DOHH2 (cell line): ENCODE data around the gene WWOX.

Experiments used
- H3F3A ChIP-seq: fragments of 200-600 bp; sonication (generic), shearing (Covaris generic); 2 replicates; pipeline ENCODE4 v1.6.0; 2016; ENCODE audit warnings: antibody characterized with exemption, mild to moderate bottlenecking; ENCODE audit not compliant: control insufficient read depth, insufficient read depth
- H3K27ac ChIP-seq: fragments of 200-600 bp; sonication (generic); 2 replicates; pipeline ENCODE4 v1.5.1; 2014; ENCODE audit warnings: low read depth, mild to moderate bottlenecking, low read length, moderate library complexity
- H3K27me3 ChIP-seq: fragments of 200-600 bp; sonication (generic); 2 replicates; pipeline ENCODE4 v1.6.1; 2014; ENCODE audit warnings: mild to moderate bottlenecking, low read length, mixed read lengths; ENCODE audit not compliant: control insufficient read depth
- H3K36me3 ChIP-seq: fragments of 200-600 bp; sonication (generic); 2 replicates; pipeline ENCODE4 v1.6.1; 2014; ENCODE audit warnings: mild to moderate bottlenecking, low read length, moderate library complexity, mixed read lengths; ENCODE audit not compliant: control insufficient read depth
- H3K4me1 ChIP-seq: fragments of 200-600 bp; sonication (generic); 2 replicates; pipeline ENCODE4 v1.6.1; 2014; ENCODE audit warnings: mild to moderate bottlenecking, low read length, mixed read lengths; ENCODE audit not compliant: control insufficient read depth
- H3K4me2 ChIP-seq: fragments of 200-600 bp; sonication (generic); 2 replicates; pipeline ENCODE4 v1.6.0; 2014; ENCODE audit warnings: mild to moderate bottlenecking, low read length, moderate library complexity
- H3K4me3 ChIP-seq: fragments of 200-600 bp; sonication (generic); 2 replicates; pipeline ENCODE4 v1.5.1; 2014; ENCODE audit warnings: mild to moderate bottlenecking, low read length, mixed read lengths
- H3K79me2 ChIP-seq: fragments of 200-600 bp; sonication (generic); 2 replicates; pipeline ENCODE4 v1.6.1; 2014; ENCODE audit warnings: mild to moderate bottlenecking, low read length, mixed read lengths; ENCODE audit not compliant: control insufficient read depth
- H3K9me2 ChIP-seq: fragments of 200-600 bp; sonication (generic); replicated peaks from 2 replicates; pipeline ENCODE4 v1.6.1; 2014; ENCODE audit warnings: mild to moderate bottlenecking, low read length, mixed read lengths; ENCODE audit not compliant: control insufficient read depth
- H3K9me3 ChIP-seq: fragments of 200-600 bp; sonication (generic); 2 replicates; pipeline ENCODE4 v1.6.1; 2014; ENCODE audit warnings: antibody characterized with exemption, low read length, mixed read lengths; ENCODE audit not compliant: control insufficient read depth, insufficient read depth
- H4K20me1 ChIP-seq: fragments of 200-600 bp; sonication (generic); 2 replicates; pipeline ENCODE4 v1.6.0; 2014; ENCODE audit warnings: low read depth, mild to moderate bottlenecking, antibody characterized with exemption, low read length, moderate library complexity; ENCODE audit not compliant: control insufficient read depth, insufficient read depth
- CTCF ChIP-seq: fragments of 200-600 bp; sonication (generic); IDR thresholded peaks from one replicate; pipeline ENCODE4 v1.5.1; 2014; ENCODE audit warnings: antibody characterized with exemption, mild to moderate bottlenecking, low read depth, low read length; ENCODE audit not compliant: poor library complexity, severe bottlenecking
- EZH2phosphoT487 ChIP-seq: fragments of 200-600 bp; sonication (generic); IDR thresholded peaks from 2 replicates; pipeline ENCODE4 v1.6.1; 2017; ENCODE audit warnings: borderline replicate concordance, mild to moderate bottlenecking, antibody characterized with exemption, low read length, moderate library complexity, mixed read lengths

The WWOX gene

GRCh38 chr16:78962457-78962929 is 863.0 kb downstream of the WWOX start:
- Histone ChIP-seq H3K9me2 (no peaks in the 10 kb centered on the region), H3K9me3 (no peaks in the 10 kb centered on the region), H3K27me3 (no peaks in the 10 kb centered on the region), H3K79me2 (no peaks in the 10 kb centered on the region), H3K4me2 (peak overlapping the region; percentile 70), H3K27ac (peak overlapping the region; percentile 66), H4K20me1 (no peaks in the 10 kb centered on the region), H3F3A (peaks cover 4% of the 10 kb centered on the region), H3K4me1 (peaks cover 47% of the 10 kb centered on the region), H3K4me3 (peak overlapping the region; percentile 44), H3K36me3 (no peaks in the 10 kb centered on the region)
- TF ChIP-seq CTCF (no peak), EZH2phosphoT487 (no peak)

- Histone ChIP-seq H4K20me1 (no peaks in the 10 kb centered on the region), H3K4me2 (no peak overlapping the region), H3K9me2 (no peaks in the 10 kb centered on the region), H3K9me3 (no peaks in the 10 kb centered on the region), H3K27ac (no peak overlapping the region), H3K27me3 (no peaks in the 10 kb centered on the region), H3F3A (no peaks in the 10 kb centered on the region), H3K4me3 (no peak overlapping the region), H3K79me2 (no peaks in the 10 kb centered on the region), H3K36me3 (no peaks in the 10 kb centered on the region), H3K4me1 (peaks cover 17% of the 10 kb centered on the region)
- TF ChIP-seq EZH2phosphoT487: no peak
- TF ChIP-seq CTCF: no peak
These were observed 868.5 kb downstream of the WWOX start for GRCh38 chr16:78967948-78968347.

GRCh38 chr16:78969721-78970120 is 870.3 kb downstream of the WWOX start:
- Histone ChIP-seq H3K4me1 (peaks cover 8% of the 10 kb centered on the region), H3K27me3 (no peaks in the 10 kb centered on the region), H3F3A (no peaks in the 10 kb centered on the region), H3K27ac (no peak overlapping the region), H3K4me2 (no peak overlapping the region), H3K79me2 (no peaks in the 10 kb centered on the region), H4K20me1 (no peaks in the 10 kb centered on the region), H3K4me3 (no peak overlapping the region), H3K9me3 (no peaks in the 10 kb centered on the region), H3K9me2 (no peaks in the 10 kb centered on the region), H3K36me3 (no peaks in the 10 kb centered on the region)
- TF ChIP-seq EZH2phosphoT487 (no peak), CTCF (no peak)

GRCh38 chr16:78970650-78971049 is 871.2 kb downstream of the WWOX start:
- Histone ChIP-seq H3K4me2 (no peak overlapping the region), H3K9me3 (no peaks in the 10 kb centered on the region), H3K4me3 (no peak overlapping the region), H3K4me1 (peaks cover 8% of the 10 kb centered on the region), H3K27me3 (no peaks in the 10 kb centered on the region), H3K27ac (no peak overlapping the region), H4K20me1 (no peaks in the 10 kb centered on the region), H3K9me2 (no peaks in the 10 kb centered on the region), H3K36me3 (no peaks in the 10 kb centered on the region), H3K79me2 (no peaks in the 10 kb centered on the region), H3F3A (no peaks in the 10 kb centered on the region)
- TF ChIP-seq EZH2phosphoT487 (no peak), CTCF (no peak)
